WTC11 (cell line): ENCODE measurements around the gene ITGAE.

ENCODE experiments used
- CBFB ChIP-seq: sonication (generic); formaldehyde crosslinking; IDR thresholded peaks from 2 replicates; pipeline ENCODE4 v1.8.1; 2022; ENCODE audit warnings: mild to moderate bottlenecking, low read depth, missing genetic modification reagents
- ELF4 ChIP-seq: sonication (generic); formaldehyde crosslinking; IDR thresholded peaks from 2 replicates; pipeline ENCODE4 v1.8.1; 2022; ENCODE audit warnings: low read depth, mild to moderate bottlenecking, moderate library complexity, missing genetic modification reagents
- FOXP1 ChIP-seq: sonication (generic); formaldehyde crosslinking; IDR thresholded peaks from 2 replicates; pipeline ENCODE4 v1.8.0; 2022; ENCODE audit warnings: missing genetic modification reagents, mild to moderate bottlenecking, moderate library complexity, borderline replicate concordance
- NR3C1 ChIP-seq: sonication (generic); formaldehyde crosslinking; conservative IDR thresholded peaks from 2 replicates; pipeline ENCODE4 v1.8.1; 2023; ENCODE audit warnings: low read depth, mild to moderate bottlenecking, missing genetic modification reagents
- TF ChIP-seq, protein P1 (sequence below): fragments of 200-600 bp; IDR thresholded peaks from 2 replicates; pipeline ENCODE4 v1.8.0; 2022; ENCODE audit warnings: antibody characterized with exemption
- TF ChIP-seq, protein P2 (sequence below): sonication (generic); formaldehyde crosslinking; IDR thresholded peaks from 2 replicates; pipeline ENCODE4 v1.8.0; 2022; ENCODE audit warnings: mild to moderate bottlenecking, missing genetic modification reagents
- TF ChIP-seq, protein P3 (sequence below): sonication (generic); formaldehyde crosslinking; IDR thresholded peaks from 2 replicates; pipeline ENCODE4 v1.8.0; 2022; ENCODE audit warnings: mild to moderate bottlenecking, missing genetic modification reagents

DNA sequence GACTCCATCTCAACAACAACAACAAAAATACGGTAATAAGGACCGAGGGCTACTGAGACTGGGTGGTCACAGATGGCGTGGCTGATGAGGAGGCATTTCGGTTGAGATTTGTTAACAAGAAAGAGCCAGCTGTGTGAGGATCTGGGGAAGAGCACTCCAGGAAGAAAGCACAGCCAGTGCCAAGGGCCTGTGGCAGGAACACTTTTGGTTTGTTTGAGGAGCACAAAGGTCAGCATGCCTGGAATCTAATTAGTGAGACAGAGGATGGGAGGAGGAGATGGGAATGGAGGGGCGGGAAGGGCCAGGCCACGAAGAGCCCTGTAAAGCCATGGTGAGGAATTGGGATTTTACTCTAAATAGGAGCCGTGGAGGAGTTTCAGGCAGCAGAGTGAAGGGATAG is 52.4 kb downstream of the ITGAE start:
- TF ChIP-seq, protein P1, sequence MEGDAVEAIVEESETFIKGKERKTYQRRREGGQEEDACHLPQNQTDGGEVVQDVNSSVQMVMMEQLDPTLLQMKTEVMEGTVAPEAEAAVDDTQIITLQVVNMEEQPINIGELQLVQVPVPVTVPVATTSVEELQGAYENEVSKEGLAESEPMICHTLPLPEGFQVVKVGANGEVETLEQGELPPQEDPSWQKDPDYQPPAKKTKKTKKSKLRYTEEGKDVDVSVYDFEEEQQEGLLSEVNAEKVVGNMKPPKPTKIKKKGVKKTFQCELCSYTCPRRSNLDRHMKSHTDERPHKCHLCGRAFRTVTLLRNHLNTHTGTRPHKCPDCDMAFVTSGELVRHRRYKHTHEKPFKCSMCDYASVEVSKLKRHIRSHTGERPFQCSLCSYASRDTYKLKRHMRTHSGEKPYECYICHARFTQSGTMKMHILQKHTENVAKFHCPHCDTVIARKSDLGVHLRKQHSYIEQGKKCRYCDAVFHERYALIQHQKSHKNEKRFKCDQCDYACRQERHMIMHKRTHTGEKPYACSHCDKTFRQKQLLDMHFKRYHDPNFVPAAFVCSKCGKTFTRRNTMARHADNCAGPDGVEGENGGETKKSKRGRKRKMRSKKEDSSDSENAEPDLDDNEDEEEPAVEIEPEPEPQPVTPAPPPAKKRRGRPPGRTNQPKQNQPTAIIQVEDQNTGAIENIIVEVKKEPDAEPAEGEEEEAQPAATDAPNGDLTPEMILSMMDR, result no peak
- no peak for TF ChIP-seq NR3C1 (CRISPR knock-in tag)
- no peak for TF ChIP-seq CBFB (CRISPR knock-in tag)
- TF ChIP-seq ELF4 (CRISPR knock-in tag), result no peak
- TF ChIP-seq, protein P2, sequence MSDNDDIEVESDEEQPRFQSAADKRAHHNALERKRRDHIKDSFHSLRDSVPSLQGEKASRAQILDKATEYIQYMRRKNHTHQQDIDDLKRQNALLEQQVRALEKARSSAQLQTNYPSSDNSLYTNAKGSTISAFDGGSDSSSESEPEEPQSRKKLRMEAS (CRISPR knock-in tag), result no peak
- no peak for TF ChIP-seq FOXP1 (CRISPR knock-in tag)
- TF ChIP-seq, protein P3, sequence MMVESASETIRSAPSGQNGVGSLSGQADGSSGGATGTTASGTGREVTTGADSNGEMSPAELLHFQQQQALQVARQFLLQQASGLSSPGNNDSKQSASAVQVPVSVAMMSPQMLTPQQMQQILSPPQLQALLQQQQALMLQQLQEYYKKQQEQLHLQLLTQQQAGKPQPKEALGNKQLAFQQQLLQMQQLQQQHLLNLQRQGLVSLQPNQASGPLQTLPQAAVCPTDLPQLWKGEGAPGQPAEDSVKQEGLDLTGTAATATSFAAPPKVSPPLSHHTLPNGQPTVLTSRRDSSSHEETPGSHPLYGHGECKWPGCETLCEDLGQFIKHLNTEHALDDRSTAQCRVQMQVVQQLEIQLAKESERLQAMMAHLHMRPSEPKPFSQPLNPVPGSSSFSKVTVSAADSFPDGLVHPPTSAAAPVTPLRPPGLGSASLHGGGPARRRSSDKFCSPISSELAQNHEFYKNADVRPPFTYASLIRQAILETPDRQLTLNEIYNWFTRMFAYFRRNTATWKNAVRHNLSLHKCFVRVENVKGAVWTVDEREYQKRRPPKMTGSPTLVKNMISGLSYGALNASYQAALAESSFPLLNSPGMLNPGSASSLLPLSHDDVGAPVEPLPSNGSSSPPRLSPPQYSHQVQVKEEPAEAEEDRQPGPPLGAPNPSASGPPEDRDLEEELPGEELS, result no peak
